ENCODE results near the gene PLAAT5.
"Not testable (repeated sequence)": the region's sequence is repeated elsewhere in the genome, so short reads cannot be mapped to it uniquely, and the experiment has no call there.

DNA sequence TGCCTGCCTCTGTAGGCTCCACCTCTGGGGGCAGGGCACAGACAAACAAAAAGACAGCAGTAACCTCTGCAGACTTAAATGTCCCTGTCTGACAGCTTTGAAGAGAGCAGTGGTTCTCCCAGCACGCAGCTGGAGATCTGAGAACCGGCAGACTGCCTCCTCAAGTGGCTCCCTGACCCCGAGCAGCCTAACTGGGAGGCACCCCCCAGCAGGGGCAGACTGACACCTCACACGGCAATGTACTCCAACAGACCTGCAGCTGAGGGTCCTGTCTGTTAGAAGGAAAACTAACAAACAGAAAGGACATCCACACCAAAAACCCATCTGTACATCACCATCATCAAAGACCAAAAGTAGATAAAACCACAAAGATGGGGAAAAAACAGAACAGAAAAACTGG lies 55.1 kb downstream of the PLAAT5 start:
- TF ChIP-seq, protein P1, sequence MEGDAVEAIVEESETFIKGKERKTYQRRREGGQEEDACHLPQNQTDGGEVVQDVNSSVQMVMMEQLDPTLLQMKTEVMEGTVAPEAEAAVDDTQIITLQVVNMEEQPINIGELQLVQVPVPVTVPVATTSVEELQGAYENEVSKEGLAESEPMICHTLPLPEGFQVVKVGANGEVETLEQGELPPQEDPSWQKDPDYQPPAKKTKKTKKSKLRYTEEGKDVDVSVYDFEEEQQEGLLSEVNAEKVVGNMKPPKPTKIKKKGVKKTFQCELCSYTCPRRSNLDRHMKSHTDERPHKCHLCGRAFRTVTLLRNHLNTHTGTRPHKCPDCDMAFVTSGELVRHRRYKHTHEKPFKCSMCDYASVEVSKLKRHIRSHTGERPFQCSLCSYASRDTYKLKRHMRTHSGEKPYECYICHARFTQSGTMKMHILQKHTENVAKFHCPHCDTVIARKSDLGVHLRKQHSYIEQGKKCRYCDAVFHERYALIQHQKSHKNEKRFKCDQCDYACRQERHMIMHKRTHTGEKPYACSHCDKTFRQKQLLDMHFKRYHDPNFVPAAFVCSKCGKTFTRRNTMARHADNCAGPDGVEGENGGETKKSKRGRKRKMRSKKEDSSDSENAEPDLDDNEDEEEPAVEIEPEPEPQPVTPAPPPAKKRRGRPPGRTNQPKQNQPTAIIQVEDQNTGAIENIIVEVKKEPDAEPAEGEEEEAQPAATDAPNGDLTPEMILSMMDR (conservative IDR thresholded peaks at IDR 0.05 in 1 of 2, IDR thresholded peaks at IDR 0.05 in 1 of 2; ENCODE audit: low read depth in 1 of 2, low read length in 2 of 2) = not testable (repeated sequence)
- not testable (repeated sequence) for TF ChIP-seq EZH2 (IDR thresholded peaks at IDR 0.05; ENCODE audit: low read length, missing control alignments)
